ENCODE measurements around the gene FN3K. TPM values are rescaled to one million over a fixed set of nuclear protein-coding genes. Genes with fewer than 3 reads are reported as not detected.

The FN3K gene
- total and polyA plus RNA-seq, 2 of the 4 experiments (the other 2 are of a cell fraction), result 0.90 to 2.9 TPM

DNA sequence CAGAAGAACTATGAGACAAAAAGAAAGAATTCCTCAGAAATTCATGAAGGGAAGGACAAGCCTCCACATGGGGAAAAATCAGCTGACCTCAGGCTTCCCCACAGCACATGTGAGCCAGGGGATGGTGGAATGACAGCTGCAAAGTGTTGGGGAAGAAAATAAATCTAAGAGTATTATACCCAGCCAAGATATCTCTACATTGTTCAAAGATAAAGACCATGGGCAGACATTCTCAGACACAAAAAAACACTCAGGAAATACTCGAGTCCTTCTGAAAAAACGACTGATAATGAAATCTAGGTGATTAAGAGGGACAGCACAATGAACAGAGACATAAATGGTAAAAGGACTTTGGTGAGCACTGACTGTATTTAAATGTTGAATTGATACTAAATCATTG is 40.8 kb upstream of the FN3K start:
- no CpG with 5 or more reads among the region's 2 CpGs for WGBS, 2 experiments (ENCODE audit: extremely low coverage in 2 of 2, insufficient read length in 1 of 2)
- CTCF ChIA-PET, result no interaction called here
- H4K20me1 ChIP-seq (ENCODE audit: insufficient read depth, low read length), result no peaks in the 10 kb centered on the region; the same call in 1 of the 2 replicates
- H3K9ac ChIP-seq (ENCODE audit: low read depth, low read length), result no peak overlapping the region
- no peak overlapping the region for H3K56ac ChIP-seq (ENCODE audit: extremely low read depth, insufficient read depth, low read length)
- no peak overlapping the region for H2BK15ac ChIP-seq (ENCODE audit: low read depth, low read length)
- peaks cover 2% of the 10 kb centered on the region; the same call in 1 of the 2 replicates for H3K27me3 ChIP-seq (ENCODE audit: control insufficient read depth, insufficient read depth, low read length)
- no peak for ATAC-seq (ENCODE audit: low read depth)
- H2BK5ac ChIP-seq (ENCODE audit: low read depth, low read length, poor library complexity, severe bottlenecking), result no peak overlapping the region
- no peak overlapping the region for H4K91ac ChIP-seq (ENCODE audit: insufficient read depth, low read depth, low read length)
- no peak overlapping the region for H3K4ac ChIP-seq (ENCODE audit: low read depth, low read length)
- H3K9me1 ChIP-seq (ENCODE audit: insufficient read depth, low read length), result peaks cover 5% of the 10 kb centered on the region
- H4K5ac ChIP-seq (ENCODE audit: low read depth, low read length), result no peak overlapping the region
- H3K36me3 ChIP-seq (ENCODE audit: control insufficient read depth, insufficient read depth, low read length), result no peaks in the 10 kb centered on the region; the same call in 1 of the 2 replicates
- dilution Hi-C loops (cut with HindIII; ENCODE audit: low sequenced_read_pairs, unreplicated experiment) (no loop called here), intact Hi-C loops (cut with micrococcal nuclease) (no loop called here), in situ Hi-C loops (cut with MboI; ENCODE audit: low sequenced_read_pairs) (no loop called here)
- H2AK5ac ChIP-seq (ENCODE audit: low read depth, low read length), result no peak overlapping the region
- H3K4me2 ChIP-seq (ENCODE audit: low read depth, low read length), result no peak overlapping the region
- no peak overlapping the region for H2BK20ac ChIP-seq (ENCODE audit: low read depth, low read length)
- peaks cover 6% of the 10 kb centered on the region; the same call in 1 of the 2 replicates for H3K4me1 ChIP-seq (ENCODE audit: control insufficient read depth, insufficient read depth, low read length)
- no peak overlapping the region for H3K27ac ChIP-seq (ENCODE audit: insufficient read depth, low read length)
- no peak overlapping the region for H2BK120ac ChIP-seq (ENCODE audit: low read depth, low read length)
- H3K79me1 ChIP-seq (ENCODE audit: low read depth in 1 of 2, low read length in 2 of 2), result peaks cover 0 to 7% of the 10 kb centered on the region in 2 experiments; a peak in 2 of 4 replicates
- no peak overlapping the region for H3K14ac ChIP-seq (replicated peaks; ENCODE audit: low read depth, low read length)
- no peak overlapping the region for H2AFZ ChIP-seq (replicated peaks; ENCODE audit: low read length, poor library complexity)
- no peak overlapping the region for H2AK9ac ChIP-seq (replicated peaks; ENCODE audit: low read depth, low read length, poor library complexity)
- TF ChIP-seq, protein P1, sequence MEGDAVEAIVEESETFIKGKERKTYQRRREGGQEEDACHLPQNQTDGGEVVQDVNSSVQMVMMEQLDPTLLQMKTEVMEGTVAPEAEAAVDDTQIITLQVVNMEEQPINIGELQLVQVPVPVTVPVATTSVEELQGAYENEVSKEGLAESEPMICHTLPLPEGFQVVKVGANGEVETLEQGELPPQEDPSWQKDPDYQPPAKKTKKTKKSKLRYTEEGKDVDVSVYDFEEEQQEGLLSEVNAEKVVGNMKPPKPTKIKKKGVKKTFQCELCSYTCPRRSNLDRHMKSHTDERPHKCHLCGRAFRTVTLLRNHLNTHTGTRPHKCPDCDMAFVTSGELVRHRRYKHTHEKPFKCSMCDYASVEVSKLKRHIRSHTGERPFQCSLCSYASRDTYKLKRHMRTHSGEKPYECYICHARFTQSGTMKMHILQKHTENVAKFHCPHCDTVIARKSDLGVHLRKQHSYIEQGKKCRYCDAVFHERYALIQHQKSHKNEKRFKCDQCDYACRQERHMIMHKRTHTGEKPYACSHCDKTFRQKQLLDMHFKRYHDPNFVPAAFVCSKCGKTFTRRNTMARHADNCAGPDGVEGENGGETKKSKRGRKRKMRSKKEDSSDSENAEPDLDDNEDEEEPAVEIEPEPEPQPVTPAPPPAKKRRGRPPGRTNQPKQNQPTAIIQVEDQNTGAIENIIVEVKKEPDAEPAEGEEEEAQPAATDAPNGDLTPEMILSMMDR (conservative IDR thresholded peaks at IDR 0.05; ENCODE audit: low read depth, low read length), result no peak
- TF ChIP-seq, protein P2, sequence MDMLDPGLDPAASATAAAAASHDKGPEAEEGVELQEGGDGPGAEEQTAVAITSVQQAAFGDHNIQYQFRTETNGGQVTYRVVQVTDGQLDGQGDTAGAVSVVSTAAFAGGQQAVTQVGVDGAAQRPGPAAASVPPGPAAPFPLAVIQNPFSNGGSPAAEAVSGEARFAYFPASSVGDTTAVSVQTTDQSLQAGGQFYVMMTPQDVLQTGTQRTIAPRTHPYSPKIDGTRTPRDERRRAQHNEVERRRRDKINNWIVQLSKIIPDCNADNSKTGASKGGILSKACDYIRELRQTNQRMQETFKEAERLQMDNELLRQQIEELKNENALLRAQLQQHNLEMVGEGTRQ (IDR thresholded peaks at IDR 0.05; ENCODE audit: low read depth, low read length), result no peak
- TF ChIP-seq RAD21 (IDR thresholded peaks at IDR 0.05; ENCODE audit: low read length) (no peak), CEBPB (IDR thresholded peaks at IDR 0.05; ENCODE audit: low read depth, low read length) (no peak), RFX5 (IDR thresholded peaks at IDR 0.05; ENCODE audit: low read depth, low read length) (no peak), BHLHE40 (IDR thresholded peaks at IDR 0.05; ENCODE audit: low read depth, low read length) (no peak), SMC3 (IDR thresholded peaks at IDR 0.05; ENCODE audit: low read depth, low read length) (no peak), POLR2A (IDR thresholded peaks at IDR 0.05; ENCODE audit: low read depth, low read length) (no peak), MAFK (IDR thresholded peaks at IDR 0.05; ENCODE audit: low read depth, low read length) (no peak), FOS (IDR thresholded peaks at IDR 0.05; ENCODE audit: low read depth, low read length) (no peak), NFE2L2 (IDR thresholded peaks at IDR 0.05; ENCODE audit: low read depth, low read length) (no peak), RCOR1 (IDR thresholded peaks at IDR 0.05; ENCODE audit: insufficient replicate concordance, low read length) (no peak), MXI1 (IDR thresholded peaks at IDR 0.05; ENCODE audit: borderline replicate concordance, low read depth, low read length) (no peak), MAZ (IDR thresholded peaks at IDR 0.05; ENCODE audit: borderline replicate concordance, low read depth, low read length) (no peak), CHD1 (IDR thresholded peaks at IDR 0.05; ENCODE audit: low read depth, low read length) (no peak)
- TF ChIP-seq, protein P3, sequence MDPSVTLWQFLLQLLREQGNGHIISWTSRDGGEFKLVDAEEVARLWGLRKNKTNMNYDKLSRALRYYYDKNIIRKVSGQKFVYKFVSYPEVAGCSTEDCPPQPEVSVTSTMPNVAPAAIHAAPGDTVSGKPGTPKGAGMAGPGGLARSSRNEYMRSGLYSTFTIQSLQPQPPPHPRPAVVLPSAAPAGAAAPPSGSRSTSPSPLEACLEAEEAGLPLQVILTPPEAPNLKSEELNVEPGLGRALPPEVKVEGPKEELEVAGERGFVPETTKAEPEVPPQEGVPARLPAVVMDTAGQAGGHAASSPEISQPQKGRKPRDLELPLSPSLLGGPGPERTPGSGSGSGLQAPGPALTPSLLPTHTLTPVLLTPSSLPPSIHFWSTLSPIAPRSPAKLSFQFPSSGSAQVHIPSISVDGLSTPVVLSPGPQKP (IDR thresholded peaks at IDR 0.05; ENCODE audit: borderline replicate concordance, low read depth, low read length), result no peak
- H3K18ac ChIP-seq (ENCODE audit: low read depth, low read length), result no peak overlapping the region
- no peak overlapping the region for H3K4me3 ChIP-seq (ENCODE audit: insufficient read depth, low read depth, low read length)
- H3K23ac ChIP-seq (ENCODE audit: low read depth, low read length), result no peak overlapping the region
- peaks cover 2% of the 10 kb centered on the region for H3K9me3 ChIP-seq (ENCODE audit: control insufficient read depth, insufficient read depth, low read length)
- no peak overlapping the region for H4K8ac ChIP-seq (ENCODE audit: low read depth in 2 of 2, low read length in 2 of 2)
- BruUV-seq (replicated peaks), result no TSS peak
- no peak for DNase-seq
- POLR2A ChIA-PET (ENCODE audit: unreplicated experiment), result no interaction called here
